OCI-LY3 (cell line): ENCODE measurements around the gene NTN5.
A peak's percentile ranks its signal among the peaks of the same experiment; 100 is the strongest.
"Not testable (repeated sequence)": the region's sequence is repeated elsewhere in the genome, so short reads cannot be mapped to it uniquely, and the experiment has no call there.

ENCODE experiments used
- H2AFZ ChIP-seq: fragments of 200-600, 300-600 bp; shearing (Covaris generic); 2 replicates; pipeline ENCODE4 v1.6.0; 2014; ENCODE audit warnings: antibody characterized with exemption, low read depth, low read length
- H3K27ac ChIP-seq: fragments of 200-600, 300-600 bp; sonication (generic); 2 replicates; pipeline ENCODE4 v1.5.1; 2014; ENCODE audit warnings: mild to moderate bottlenecking, low read length, moderate library complexity, mixed read lengths
- H3K27me3 ChIP-seq: fragments of 200-600, 300-600 bp; sonication (generic); 2 replicates; pipeline ENCODE4 v1.6.1; 2014; ENCODE audit warnings: low read depth, low read length, mixed read lengths
- H3K36me3 ChIP-seq: fragments of 200-600, 300-600 bp; sonication (generic); replicated peaks from 2 replicates; pipeline ENCODE3; 2014; ENCODE audit warnings: low read depth, low read length, mixed read lengths
- H3K4me1 ChIP-seq: fragments of 300-600, 200-600 bp; sonication (generic); 2 replicates; pipeline ENCODE4 v1.6.1; 2014; ENCODE audit warnings: low read length, mixed read lengths
- H3K4me2 ChIP-seq: fragments of 200-600, 300-600 bp; sonication (generic); 2 replicates; pipeline ENCODE4 v1.6.1; 2014; ENCODE audit warnings: low read length, mixed read lengths
- H3K4me3 ChIP-seq: fragments of 300-600, 200-600 bp; sonication (generic); 2 replicates; pipeline ENCODE4 v1.5.1; 2014; ENCODE audit warnings: antibody characterized with exemption, mild to moderate bottlenecking, low read length, moderate library complexity
- H3K79me2 ChIP-seq: fragments of 300-600, 200-600 bp; shearing (Covaris generic); 2 replicates; pipeline ENCODE4 v1.6.1; 2014; ENCODE audit warnings: mild to moderate bottlenecking, low read length, mixed read lengths
- H3K9ac ChIP-seq: fragments of 300-600, 200-600 bp; shearing (Covaris generic); 2 replicates; pipeline ENCODE4 v1.6.0; 2014; ENCODE audit warnings: mild to moderate bottlenecking, low read length, moderate library complexity
- H3K9me3 ChIP-seq: fragments of 200-600, 300-600 bp; shearing (Covaris generic); 2 replicates; pipeline ENCODE4 v1.6.1; 2014; ENCODE audit warnings: low read length, mixed read lengths; ENCODE audit not compliant: insufficient read depth
- H4K20me1 ChIP-seq: fragments of 200-600, 300-600 bp; sonication (generic); 2 replicates; pipeline ENCODE4 v1.6.1; 2016; ENCODE audit warnings: low read length, mixed read lengths; ENCODE audit not compliant: insufficient read depth
- CTCF ChIP-seq: fragments of 200-600, 300-600 bp; sonication (generic); IDR thresholded peaks from 2 replicates; pipeline ENCODE4 v1.5.1; 2014; ENCODE audit warnings: antibody characterized with exemption, low read length, low read depth
- EZH2phosphoT487 ChIP-seq: fragments of 200-600 bp; shearing (Covaris generic); IDR thresholded peaks from 2 replicates; pipeline ENCODE4 v1.6.1; 2018; ENCODE audit warnings: antibody characterized with exemption, mixed run types, low read depth

The NTN5 gene

DNA sequence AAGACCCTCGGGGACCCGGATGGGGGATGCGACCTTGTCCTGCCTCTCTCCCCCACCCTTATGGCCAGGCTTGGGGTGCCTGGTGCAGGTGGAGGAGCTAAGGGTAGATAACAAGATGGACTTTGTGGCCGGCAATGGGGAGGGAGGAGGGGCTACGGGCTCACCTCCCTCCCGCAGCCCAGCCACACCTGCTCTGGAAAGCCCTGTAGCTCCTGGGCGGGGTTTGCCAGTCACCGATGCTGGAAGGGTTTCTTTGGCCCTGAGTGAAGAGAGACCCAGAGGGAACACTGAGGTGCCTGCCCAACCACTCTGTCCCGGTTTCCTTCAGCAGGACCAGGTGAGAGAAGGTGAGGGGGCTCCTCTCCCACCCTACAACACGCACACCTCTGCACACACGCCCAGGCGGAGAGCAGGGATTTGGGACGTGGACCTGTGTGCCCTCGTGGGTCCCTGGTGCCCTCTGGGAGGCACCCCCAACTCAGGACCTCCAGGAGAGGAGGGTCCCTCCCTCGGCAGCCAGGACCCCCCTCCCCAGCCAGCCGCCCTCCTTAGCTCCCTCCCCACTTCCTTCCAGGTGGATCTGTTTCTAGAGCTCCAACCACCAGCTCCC, 23.0 kb upstream of the NTN5 start, which contains the start of gene FUT2:
Gene FUT2 (plus strand): TSS at position 229 of the 610 bp plus-strand sequence. CDS start 6,986 bp downstream, outside the sequence.
- TF ChIP-seq EZH2phosphoT487 (no peak), CTCF (no peak)
- H3K9me3 ChIP-seq = no peaks in the 10 kb centered on the region
- no peak within 1 kb of the TSS for H3K4me2 ChIP-seq
- no peak within 1 kb of the TSS for H2AFZ ChIP-seq
- no peaks in the 10 kb centered on the region for H3K79me2 ChIP-seq
- no peak within 1 kb of the TSS for H3K27ac ChIP-seq
- H3K9ac ChIP-seq = no peak within 1 kb of the TSS
- no peaks in the 10 kb centered on the region for H3K36me3 ChIP-seq
- H3K4me1 ChIP-seq = no peaks in the 10 kb centered on the region
- no peaks in the 10 kb centered on the region for H3K27me3 ChIP-seq
- no peak within 1 kb of the TSS for H3K4me3 ChIP-seq
- H4K20me1 ChIP-seq = no peaks in the 10 kb centered on the region

DNA sequence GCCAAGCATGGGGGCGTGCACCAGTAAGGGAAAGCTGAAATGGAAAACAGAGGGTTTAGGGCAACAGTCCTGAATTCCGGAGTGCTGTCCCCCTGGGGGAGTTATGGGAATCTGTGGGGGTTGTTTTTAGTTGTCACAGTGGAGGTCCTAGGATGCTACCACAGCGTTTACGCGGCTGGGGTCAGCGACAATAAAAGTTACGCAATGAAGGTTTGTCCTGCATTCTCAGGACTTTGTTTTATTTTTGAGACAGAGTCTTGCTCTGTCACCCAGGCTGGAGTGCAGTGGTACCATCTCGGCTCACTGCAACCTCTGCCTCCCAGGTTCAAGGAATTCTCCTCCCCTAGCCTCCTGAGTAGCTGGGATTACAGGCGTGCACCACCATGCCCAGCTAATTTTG, 20.8 kb upstream of the NTN5 start:
- not testable (repeated sequence) for H3K4me1 ChIP-seq, H3K36me3 ChIP-seq, H3K27ac ChIP-seq, H3K9ac ChIP-seq, H3K9me3 ChIP-seq, H3K4me2 ChIP-seq, H3K27me3 ChIP-seq, H2AFZ ChIP-seq, H3K4me3 ChIP-seq, H3K79me2 ChIP-seq, H4K20me1 ChIP-seq

DNA sequence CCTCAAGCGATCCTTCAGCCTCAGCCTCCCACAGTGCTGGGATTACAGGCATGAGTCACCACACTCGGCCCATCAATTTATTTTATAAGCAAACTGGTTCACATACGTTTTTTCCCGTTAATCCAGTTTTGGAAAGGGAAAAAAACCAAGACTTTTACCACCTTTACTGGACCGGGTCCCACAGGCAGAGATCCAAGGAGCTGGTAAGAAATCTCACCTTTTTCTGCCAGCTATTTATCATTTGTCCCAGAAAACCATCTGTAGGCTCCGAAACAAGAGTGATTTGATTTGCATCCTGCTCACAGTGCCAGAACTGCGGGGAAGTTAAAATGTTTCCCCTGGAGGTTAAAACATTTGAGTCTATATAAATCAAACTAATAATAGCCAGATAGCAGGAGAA, 16.6 kb upstream of the NTN5 start:
- H3K27ac ChIP-seq = no peak overlapping the region
- H3K4me2 ChIP-seq = peak overlapping the region; percentile 15
- no peaks in the 10 kb centered on the region for H3K36me3 ChIP-seq
- no peaks in the 10 kb centered on the region for H4K20me1 ChIP-seq
- peaks cover 3% of the 10 kb centered on the region; the same call in 1 of the 2 replicates for H3K4me1 ChIP-seq
- H2AFZ ChIP-seq = no peak overlapping the region
- H3K4me3 ChIP-seq = no peak overlapping the region
- no peaks in the 10 kb centered on the region for H3K79me2 ChIP-seq
- no peaks in the 10 kb centered on the region for H3K9me3 ChIP-seq
- H3K27me3 ChIP-seq = no peaks in the 10 kb centered on the region
- TF ChIP-seq CTCF = no peak
- TF ChIP-seq EZH2phosphoT487 = no peak
- H3K9ac ChIP-seq = no peak overlapping the region

DNA sequence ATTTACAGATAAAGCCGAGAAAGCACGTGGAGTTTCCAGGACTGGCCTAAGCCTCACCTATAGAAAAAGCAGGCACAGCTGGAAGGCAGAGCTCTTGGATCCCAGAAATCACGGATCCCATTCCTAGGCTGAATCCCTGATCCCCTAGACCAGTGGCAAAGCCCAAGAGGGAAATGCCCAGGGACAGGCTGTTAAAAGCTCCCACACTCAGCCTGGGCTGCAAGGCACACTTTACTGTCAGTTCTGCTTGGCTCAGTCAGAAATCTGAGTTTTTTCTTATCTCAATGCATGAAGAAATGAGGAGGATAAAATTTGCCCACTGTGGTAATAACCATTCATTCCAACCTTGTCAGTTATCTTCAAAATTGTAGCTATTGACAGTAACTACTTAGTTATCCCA, 15.0 kb upstream of the NTN5 start:
- H3K4me3 ChIP-seq = no peak overlapping the region
- no peak overlapping the region for H3K27ac ChIP-seq
- no peaks in the 10 kb centered on the region for H3K79me2 ChIP-seq
- no peaks in the 10 kb centered on the region for H4K20me1 ChIP-seq
- TF ChIP-seq CTCF (no peak), EZH2phosphoT487 (no peak)
- H3K9ac ChIP-seq = no peak overlapping the region
- H3K36me3 ChIP-seq = no peaks in the 10 kb centered on the region
- H2AFZ ChIP-seq = no peak overlapping the region
- no peaks in the 10 kb centered on the region for H3K27me3 ChIP-seq
- H3K9me3 ChIP-seq = no peaks in the 10 kb centered on the region
- H3K4me2 ChIP-seq = no peak overlapping the region
- H3K4me1 ChIP-seq = peaks cover 3% of the 10 kb centered on the region; the same call in 1 of the 2 replicates

- H3K4me3 ChIP-seq, H2AFZ ChIP-seq, H3K27me3 ChIP-seq, H3K27ac ChIP-seq, H3K9me3 ChIP-seq, H3K9ac ChIP-seq, H3K4me2 ChIP-seq, H3K79me2 ChIP-seq, H3K36me3 ChIP-seq, H4K20me1 ChIP-seq, H3K4me1 ChIP-seq: not testable (repeated sequence)
Measured at GRCh38 chr19:48686637-48687036, 13.8 kb upstream of the NTN5 start.
